HS-5 (cell line): ENCODE data around the gene THRAP3.
A peak's percentile ranks its signal among the peaks of the same experiment; 100 is the strongest.

ENCODE experiments used
- DNase-seq: peaks from one replicate; pipeline ENCODE4 v3.0.0-alpha.2; 2012; ENCODE audit warnings: low read depth

THRAP3 gene

DNA sequence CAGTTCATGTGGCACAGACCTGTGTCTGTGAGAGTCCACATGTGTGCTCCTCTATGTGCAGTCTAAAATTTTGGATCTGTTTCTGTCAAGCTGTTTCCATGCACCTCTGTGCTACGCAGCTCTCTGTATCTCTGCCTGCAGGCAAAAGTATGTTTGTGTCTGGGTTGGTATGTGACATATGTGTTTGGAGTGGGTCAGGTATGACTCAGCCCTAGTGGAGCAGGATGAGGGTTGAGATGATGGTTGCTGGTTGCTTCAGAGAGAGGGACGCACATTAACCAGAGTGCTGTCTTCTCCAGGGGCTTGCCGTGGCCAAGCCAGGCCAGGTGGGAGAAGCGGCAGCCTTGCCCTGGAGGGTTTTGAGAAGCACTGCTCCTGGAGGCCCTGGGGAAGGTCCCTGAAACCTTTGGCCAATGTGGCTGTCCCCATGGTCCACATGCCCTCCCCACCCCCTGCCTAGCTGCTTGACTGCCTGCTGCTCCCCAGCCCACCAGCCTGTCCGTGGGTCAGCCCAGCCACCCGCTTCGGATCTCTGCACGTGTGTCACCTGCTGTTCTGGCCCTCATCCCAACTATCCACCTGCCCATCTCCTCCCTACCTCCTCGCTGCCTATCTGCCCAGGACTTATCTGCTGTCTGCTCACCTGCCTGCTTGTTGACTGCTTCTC is 103.3 kb downstream of the THRAP3 start:
- DNase-seq, result no peak

DNA sequence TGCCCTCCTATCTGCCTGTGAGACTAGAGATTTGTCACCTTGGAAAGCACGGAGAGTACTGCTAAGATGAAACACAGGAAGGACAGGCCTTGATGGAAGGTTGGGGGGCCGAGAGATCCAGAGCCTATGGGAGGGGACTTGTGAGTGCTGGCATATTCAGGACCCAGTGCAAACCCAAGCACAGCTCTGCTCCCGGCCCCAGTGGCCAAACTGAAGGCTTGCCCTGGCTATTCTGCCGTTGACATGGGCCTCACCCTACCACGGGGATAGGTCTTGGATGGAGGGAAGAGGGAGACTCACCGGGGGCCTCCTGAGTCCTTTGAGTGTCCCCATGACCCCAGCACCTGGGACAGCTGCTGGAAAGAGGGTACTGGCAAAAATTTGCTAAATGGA is 103.8 kb downstream of the THRAP3 start:
- no peak for DNase-seq

DNA sequence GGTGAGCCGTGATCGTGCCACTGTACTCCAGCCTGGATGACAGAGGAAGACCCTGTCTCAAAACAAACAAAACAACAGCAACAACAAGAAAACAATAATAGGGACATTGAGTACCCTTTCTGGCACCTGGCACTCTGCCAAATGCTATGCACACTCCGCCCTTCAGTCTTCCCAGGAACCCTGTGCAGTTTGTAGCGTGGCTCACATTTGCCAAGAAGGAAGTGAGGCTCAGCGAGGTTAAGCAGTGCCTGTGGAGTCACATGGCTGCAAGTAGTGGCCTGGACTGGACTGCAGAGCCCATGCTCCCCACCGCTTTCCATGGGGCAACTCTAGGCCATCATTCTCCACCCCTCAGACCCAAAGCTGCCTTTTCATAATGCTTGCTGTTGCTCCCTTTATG is 104.5 kb downstream of the THRAP3 start:
- DNase-seq, result no peak

DNA sequence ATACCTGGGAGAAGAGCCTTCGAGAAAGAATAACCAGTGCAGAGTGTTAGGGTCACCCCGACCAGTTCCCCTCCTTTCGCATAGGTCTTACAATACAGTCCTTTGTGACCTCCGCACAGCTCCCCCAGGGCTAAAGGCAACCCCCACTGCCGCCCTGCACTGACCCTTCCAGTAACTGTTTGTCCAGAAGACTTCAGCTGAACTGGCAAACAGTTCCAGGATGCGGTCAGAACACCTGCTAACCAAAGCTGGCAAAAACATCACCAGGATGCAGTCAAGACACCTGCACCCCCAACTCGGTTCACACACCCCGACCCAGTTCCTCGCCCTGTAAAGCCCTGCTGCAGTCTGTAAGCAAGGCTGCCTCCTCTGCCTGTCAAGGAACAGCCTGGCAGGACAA is 105.6 kb downstream of the THRAP3 start:
- DNase-seq, result no peak

DNA sequence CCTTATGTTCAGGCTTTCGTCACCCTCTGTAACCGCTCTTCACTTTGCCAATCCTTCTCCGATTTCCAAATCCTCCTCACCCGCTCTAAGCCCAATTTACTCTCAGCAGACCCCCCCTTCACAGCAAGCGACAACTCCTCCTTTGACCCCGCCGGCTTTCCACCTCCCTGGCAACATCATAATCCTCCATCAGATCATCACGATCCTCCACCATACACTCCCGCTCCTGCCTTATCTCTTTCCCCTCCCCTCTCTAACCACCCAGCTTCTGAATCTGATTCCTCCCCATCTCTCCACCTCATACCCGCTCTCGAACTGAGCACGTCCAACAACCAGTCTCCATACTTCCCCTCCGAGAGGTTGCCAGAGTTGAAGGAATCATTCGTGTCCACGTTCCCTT is 106.7 kb downstream of the THRAP3 start:
- no peak for DNase-seq

DNA sequence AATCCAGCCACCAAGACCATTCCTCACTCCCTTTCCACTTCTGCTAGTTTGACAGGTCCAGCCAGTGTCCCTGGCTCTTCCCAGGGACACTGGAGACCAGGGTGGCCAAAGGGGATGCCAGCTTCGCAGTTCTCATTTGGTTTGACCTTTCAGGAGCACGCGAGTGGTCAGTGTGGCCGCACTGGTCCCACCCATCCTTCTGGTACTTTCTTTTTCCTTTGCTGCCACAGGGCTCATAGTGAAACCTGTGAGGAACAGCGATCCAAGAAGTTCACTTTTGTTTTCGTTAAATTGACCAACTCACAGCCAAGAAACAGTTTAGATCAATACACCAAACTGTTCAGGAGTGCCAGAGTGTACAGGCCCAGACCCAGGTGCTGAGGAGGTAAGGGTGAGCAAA is 113.6 kb downstream of the THRAP3 start:
- DNase-seq, result no peak

DNA sequence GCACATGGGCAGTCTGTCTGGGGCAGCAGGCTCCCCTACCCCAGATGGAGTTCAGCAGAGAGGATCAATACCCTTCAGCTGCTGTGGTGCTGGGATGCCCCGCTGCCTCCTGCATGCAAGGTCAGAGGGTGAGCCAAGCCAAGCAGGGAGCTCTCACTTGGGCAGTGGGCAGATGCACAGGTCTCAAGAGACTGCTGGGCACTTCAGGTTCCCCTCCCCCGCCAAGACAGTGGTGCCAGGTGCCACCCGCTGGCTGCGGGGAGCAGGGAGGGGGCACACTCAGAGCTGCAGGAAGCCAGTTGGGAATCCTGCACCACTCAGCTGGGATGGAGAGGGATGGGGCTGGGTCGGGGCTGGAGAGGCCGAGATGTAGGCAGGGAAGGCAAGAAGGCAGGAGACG is 115.0 kb downstream of the THRAP3 start:
- no peak for DNase-seq

DNA sequence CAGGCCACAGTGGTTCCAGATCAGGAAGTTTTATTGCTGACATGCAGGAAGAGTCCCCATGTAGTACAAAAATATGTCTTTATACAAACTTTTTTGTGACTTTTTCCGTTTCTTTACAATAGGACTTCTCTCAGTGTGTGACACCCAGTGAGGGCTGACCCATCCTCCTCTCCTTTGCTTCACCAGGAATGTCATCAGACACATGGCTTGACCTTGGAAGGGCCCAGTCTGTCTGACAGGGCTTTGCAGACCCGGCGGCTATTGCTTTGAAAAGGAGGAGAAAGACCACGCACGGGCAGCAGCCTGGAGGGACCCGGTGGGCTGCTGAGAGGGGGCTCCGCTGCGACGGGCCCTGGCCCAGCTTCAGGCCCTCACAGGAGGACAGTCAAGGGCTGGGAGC is 115.4 kb downstream of the THRAP3 start:
- no peak for DNase-seq

DNA sequence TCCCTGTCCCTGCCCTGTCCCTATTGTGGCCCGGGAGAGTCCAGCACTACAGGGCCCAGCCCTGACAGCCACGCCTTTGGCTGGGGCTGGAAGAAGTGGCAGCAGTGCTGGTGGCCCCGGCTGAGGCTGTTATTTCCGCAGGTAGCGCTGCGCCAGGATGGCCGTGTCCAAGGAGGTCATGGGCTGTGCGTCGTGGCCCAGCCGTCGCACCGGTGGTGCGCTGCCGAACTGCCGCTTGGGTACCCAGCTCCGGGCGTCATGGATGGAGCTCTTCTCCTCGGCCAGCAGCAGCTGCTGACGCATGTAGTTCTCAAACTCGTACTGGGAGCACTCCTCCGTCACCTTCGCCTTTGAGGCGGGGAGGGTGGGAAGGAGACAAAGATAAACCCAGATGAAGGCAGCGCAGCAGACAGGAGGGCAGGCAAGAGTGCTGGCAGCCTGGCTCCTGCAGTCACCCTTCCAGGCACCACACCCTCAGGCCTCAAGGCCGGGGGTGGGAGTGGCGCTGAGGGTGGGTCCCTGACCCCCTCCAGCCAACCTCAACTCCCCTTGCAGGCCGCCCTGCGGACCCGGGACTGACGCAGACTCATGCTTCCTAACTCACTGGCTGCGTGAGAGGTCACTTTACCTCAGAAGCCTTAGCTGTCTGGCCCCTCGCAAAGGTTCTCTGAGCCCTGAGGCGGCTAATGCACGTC is 117.5 kb downstream of the THRAP3 start:
- no peak for DNase-seq

DNA sequence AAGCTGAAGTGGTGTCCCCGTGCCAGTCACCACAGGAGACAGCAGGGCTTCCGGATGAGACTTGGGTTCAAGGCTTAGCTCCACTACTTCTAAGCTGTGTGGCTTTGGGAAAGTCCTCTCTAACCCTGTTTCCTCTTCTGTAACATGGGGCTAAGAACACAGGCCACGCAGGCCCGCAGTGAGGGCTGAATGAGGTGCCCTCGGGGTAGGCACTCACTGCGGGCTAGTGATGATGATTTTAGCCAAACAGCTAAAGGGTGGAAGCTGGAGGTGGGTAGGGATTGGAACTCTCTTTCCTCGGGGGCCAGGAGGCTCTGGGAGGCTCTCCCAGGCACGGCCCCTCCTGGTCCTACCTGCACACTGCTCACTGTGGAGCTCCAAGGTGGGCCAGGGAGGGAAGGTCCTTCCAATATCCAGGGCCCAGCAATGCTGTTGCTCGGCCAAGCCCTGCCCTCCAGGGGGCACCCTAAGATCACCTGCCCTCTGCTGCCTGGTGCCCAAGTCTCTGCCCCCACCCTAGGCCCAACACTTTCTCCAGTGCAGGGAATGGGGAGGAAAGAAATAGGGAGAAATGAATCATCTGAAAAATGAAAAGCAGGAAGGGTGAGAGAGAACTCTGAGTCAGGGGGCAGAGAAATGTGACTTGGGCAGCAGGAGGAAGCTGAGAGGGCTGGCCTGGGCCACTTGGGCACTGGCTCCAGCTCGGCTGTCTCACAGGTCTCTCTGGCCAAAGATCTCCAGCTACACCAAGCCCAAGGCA is 118.4 kb downstream of the THRAP3 start:
- DNase-seq, result peak; percentile 69

DNA sequence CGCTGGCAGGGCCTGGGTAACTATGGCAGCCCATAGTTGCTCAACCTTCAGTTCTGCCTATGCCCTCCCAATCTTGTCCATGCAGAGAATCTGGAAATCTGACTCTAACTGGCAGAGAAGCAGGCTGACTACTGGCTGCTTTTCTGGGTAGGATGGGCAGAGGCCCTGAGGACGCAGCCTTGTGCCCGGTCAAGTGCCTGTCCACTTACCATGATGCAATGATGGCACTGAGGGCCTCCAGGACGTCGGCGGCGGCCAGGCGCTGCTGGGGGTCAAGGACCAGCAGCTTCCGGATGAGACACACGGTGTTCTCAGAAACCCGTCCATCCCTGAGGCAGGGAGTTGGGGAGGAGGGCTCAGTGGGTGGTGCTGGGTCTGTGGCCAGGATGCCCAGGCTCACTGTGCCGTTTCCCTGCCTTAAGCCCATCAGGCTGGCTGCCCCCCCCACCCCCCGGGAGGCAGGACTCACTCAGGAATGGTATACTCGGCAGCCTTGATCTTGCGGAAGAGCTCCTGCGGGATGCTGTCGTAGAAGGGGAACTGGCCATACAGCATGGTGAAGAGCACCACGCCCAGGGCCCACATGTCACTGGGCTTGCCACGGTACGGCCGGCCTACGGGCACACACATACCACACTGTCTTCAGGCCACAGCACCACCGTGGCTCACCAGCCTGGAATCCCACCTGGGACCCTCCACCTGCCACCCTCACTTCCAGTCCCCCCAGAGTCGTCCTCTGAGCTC is 119.6 kb downstream of the THRAP3 start:
- no peak for DNase-seq

DNA sequence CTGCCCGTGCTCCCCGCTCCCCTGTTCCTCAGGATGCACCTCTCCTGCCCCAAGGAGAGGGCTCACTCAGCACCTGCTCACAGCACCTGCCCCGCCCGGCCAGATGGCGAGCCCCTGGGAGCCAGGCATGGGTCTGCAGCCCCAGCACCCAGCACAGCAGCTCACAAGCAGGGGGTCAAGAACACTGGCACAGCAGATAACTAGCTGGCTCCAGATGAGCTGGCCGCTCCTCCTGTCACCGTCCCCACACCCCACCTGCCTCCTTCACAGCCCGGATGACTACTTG is 120.1 kb downstream of the THRAP3 start:
- DNase-seq, result no peak

DNA sequence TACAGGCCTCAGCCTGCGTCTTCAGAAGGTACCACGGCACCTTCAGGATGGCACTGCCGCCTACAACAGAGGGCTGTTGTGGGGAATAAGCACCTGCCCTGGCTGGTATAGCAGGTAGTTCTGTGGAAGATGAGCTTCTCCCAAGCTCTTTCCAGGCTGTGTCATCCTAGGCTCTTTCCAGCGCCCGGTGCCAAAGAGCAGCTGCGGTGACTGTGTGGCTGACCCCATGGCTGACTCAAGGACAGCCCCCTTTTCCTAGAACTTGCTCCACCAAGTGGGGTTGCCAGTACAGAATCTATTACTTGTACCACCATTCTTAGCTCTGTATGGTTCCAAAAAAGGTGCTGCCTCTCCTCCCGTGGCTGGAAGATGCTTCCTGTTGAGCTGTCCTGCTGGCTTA is 121.1 kb downstream of the THRAP3 start:
- DNase-seq, result no peak

DNA sequence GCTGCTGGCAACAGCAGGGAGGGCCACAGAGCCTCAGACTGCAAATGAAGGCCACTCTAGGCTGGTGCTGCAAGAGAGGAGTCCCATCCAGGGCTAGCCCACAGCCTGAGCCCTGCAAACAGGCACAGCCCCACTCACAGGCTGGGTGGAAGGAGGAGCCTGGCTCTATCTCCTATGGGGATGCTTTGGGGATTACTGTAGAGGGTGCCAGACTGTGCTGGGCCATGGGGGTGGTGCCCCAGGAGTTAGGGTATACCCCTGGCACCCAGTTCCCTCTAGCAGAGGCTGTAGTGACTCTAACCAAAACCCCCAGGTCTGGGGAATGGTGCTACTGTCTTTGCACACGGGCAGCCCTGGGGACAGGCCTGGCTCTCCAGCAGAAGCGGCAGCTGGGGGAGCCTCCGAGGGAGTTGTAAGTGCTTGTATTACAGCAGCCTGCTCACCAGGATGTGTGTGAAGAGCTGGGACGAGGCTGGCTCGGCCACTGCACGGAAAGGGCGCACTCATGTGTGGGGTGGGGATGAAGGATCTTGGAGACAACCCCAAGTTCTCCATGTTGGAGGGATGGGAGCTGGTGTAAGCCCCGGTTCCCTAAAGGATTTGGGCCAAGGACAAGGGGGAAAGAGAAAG is 122.6 kb downstream of the THRAP3 start:
- DNase-seq, result no peak

DNA sequence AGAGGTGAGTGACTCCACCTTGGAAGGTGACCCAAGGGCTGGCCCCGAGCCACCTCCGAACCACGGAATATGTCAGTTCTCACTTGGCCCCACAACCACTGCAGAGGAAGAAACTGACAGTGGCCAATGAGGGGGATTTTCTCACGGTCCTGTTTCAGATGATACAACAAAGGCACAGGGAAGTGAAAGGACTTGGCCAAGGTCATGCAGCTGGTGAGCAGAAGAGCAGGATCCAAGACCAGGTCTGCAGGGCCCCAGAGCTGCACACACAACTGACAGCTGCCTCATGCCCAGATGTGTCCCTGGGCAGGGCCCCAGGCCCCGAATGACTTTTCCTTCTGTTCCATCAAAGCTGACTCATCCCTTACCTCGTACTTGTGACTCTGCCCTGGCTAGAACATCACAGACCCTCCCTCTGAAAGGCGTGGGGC is 125.0 kb downstream of the THRAP3 start:
- no peak for DNase-seq

DNA sequence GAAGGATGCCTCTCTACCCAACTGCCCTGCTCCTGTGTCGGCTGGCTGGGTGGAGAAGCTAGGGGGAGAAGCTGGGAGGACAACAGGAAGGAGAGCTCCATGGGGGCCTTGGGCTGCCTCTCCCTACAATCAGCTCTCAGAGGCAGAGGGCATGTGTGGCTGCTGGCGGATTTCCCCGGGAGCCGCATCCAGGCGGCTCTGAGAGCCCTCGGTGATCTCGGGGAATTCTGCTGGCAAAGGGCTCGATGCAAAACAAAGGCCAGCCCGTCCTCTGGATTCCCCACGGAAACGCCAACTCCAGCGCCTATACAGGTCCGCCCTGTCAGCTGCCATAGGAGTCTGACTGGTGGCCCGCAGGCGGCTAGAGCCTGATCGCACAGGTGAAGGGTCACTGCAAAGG is 125.6 kb downstream of the THRAP3 start:
- DNase-seq, result no peak

DNA sequence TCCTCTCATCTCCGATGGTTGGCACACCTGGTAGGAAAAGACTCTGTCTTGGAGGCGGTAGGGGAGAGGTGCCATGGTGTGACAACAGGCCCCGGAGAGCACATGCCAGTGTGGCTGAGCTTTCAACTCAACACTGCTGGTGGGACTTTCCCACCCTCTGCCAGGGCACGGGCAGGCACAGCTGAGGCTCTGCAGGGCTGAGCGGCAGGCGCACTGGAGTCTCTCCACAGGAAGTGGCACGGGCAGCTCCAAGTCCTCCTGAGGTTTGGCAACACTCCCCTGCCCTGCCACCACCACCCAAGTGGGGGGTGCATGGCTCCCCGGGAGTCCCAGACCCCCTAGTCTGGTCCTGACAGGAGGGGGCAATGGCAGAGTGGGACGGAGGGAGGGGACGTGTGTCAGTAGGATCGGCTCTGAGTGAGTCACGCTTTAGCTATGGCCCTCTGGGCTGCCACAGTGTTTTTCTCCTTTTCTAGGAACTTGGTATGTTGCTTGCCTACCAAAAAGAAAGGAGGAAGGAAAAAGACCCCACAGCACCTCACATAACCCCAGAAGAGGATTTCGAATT is 126.5 kb downstream of the THRAP3 start:
- DNase-seq, result peak; percentile 73

DNA sequence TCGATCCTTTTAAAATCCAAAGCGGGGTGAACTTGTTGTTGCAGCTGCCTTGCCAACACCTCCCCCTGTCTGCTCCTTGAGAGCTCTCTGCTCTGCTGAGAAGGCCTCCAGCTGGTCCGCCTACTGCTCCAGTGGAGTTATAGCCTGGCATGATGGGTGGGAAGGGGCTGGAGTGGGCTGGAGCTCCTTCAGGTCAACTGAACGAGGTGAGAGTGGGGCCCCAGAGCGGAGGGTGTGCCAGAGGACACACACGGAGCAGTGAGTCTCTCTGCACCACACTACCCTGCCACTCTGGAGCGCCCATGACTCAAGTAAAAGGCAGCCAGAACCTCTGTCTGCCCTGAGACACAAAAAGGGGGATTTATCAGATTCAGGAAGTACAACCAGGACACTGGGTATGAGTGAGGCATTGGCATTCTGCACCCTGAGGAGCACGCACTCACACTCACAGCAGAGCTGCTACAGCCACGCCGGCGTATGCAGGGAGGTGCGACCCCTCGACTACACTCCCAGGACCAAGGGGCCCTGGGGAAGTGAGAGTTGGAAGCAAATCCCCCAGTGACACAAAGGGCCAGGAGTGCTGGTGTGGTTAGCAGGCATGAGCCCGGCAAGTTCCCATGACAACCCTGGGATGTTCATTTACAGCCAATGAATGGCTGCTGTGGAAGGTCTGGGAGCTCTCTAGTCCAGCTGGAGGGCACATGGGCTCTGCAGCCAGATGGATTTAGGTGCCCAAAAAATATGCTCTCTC is 127.2 kb downstream of the THRAP3 start:
- peak; percentile 80 for DNase-seq

DNA sequence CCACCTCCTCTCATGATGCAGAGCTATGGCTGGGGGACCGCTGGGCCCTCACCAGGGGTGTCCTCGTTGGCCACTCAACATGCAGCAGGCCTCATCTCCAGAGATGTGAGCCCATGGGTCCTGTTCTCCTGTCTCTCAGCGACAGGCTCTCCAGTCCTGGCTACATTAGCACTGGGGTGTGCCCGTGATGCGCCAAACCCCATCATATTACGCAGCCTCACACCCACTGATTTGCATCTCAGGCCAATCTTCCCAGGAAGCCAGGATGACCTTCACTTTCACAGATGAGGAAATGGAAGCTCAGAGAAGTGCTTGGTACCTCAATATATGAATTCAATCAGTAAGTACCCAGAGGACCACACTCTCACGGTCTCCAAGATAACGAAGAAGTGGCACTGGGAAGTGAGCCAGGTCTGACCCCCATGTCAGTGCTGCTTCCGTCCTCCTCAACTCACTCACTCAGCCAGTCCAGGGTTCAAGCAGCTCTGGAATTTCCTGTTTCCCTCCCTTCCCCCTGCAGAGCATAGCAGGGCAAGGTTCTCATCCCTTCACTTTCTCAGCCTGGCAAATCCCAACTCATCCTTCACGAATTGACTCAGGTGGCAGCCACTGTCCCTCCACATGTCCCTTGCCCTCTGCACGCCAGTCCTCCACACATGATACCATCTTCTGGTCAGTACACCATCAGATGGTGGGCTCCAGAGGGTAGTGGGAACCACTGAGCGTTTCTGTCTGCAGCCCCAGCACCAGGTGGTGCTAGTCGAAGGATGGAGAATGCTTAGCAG is 128.1 kb downstream of the THRAP3 start:
- DNase-seq, result no peak
